ENCODE data around the gene GAS1. TPM values are rescaled to one million over a fixed set of nuclear protein-coding genes. Genes with fewer than 3 reads are reported as not detected.

GAS1 gene
- total RNA-seq, 1 experiment from 2014 or later = 0.07 TPM

DNA sequence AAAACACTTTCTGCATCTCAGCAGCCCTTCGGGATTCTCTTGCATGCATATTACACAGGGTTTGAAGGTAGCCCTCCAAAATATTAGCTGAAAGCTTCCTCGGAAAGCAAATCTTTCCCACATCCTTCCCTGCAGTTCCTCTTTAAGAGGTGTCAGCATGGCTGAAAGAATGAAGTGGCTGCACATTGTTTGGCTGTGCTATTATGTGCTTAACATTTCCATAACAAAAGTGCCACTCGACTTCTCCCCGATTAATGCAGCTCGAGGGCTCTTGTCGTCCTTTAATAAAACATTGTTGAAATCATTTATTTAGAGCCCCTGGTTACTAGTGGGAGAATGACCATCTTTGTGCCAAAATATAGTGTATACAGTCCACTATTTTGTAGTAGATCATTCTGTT lies 6.5 kb downstream of the GAS1 start:
- no peaks in the 10 kb centered on the region for H3K4me1 ChIP-seq (ENCODE audit: control insufficient read depth in 1 of 2, insufficient read depth in 2 of 2, low read length in 2 of 2)
- POLR2A ChIA-PET = no interaction called here
- no peak overlapping the region for H2AFZ ChIP-seq (ENCODE audit: low read depth, low read length, poor library complexity, severe bottlenecking)
- intact Hi-C loops (cut with micrococcal nuclease) = no loop called here
- peaks cover 68% of the 10 kb centered on the region for H3K27me3 ChIP-seq (ENCODE audit: insufficient read depth, low read length)
- H4K20me1 ChIP-seq (ENCODE audit: insufficient read depth) = no peaks in the 10 kb centered on the region; the same call in 1 of the 2 replicates
- no peaks in the 10 kb centered on the region for H3K36me3 ChIP-seq (ENCODE audit: control insufficient read depth in 1 of 2, insufficient read depth in 2 of 2, low read length in 2 of 2)
- no peaks in the 10 kb centered on the region for H3K79me2 ChIP-seq (ENCODE audit: insufficient read depth, low read length)
- H3K9ac ChIP-seq (ENCODE audit: low read length) = no peak overlapping the region
- H3K4me2 ChIP-seq (ENCODE audit: low read length) = no peak overlapping the region
- CTCF ChIA-PET = no interaction called here
- ATAC-seq (no peak), DNase-seq (ENCODE audit: low read depth, low spot score) (no peak)
- no peak for TF ChIP-seq ZFX (IDR thresholded peaks at IDR 0.05)
- TF ChIP-seq, protein P1, sequence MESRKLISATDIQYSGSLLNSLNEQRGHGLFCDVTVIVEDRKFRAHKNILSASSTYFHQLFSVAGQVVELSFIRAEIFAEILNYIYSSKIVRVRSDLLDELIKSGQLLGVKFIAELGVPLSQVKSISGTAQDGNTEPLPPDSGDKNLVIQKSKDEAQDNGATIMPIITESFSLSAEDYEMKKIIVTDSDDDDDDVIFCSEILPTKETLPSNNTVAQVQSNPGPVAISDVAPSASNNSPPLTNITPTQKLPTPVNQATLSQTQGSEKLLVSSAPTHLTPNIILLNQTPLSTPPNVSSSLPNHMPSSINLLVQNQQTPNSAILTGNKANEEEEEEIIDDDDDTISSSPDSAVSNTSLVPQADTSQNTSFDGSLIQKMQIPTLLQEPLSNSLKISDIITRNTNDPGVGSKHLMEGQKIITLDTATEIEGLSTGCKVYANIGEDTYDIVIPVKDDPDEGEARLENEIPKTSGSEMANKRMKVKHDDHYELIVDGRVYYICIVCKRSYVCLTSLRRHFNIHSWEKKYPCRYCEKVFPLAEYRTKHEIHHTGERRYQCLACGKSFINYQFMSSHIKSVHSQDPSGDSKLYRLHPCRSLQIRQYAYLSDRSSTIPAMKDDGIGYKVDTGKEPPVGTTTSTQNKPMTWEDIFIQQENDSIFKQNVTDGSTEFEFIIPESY (IDR thresholded peaks at IDR 0.05; ENCODE audit: extremely low read depth, insufficient replicate concordance, low read length) = no peak
- TF ChIP-seq SP1 (IDR thresholded peaks at IDR 0.05; ENCODE audit: low read depth) = no peak
- no peak for TF ChIP-seq RAD21 (IDR thresholded peaks at IDR 0.05; ENCODE audit: low read depth)
- no peak for TF ChIP-seq POLR2AphosphoS5 (IDR thresholded peaks at IDR 0.05; ENCODE audit: low read depth, low read length)
- TF ChIP-seq EZH2 (IDR thresholded peaks at IDR 0.05) = no peak
- TF ChIP-seq, protein P2, sequence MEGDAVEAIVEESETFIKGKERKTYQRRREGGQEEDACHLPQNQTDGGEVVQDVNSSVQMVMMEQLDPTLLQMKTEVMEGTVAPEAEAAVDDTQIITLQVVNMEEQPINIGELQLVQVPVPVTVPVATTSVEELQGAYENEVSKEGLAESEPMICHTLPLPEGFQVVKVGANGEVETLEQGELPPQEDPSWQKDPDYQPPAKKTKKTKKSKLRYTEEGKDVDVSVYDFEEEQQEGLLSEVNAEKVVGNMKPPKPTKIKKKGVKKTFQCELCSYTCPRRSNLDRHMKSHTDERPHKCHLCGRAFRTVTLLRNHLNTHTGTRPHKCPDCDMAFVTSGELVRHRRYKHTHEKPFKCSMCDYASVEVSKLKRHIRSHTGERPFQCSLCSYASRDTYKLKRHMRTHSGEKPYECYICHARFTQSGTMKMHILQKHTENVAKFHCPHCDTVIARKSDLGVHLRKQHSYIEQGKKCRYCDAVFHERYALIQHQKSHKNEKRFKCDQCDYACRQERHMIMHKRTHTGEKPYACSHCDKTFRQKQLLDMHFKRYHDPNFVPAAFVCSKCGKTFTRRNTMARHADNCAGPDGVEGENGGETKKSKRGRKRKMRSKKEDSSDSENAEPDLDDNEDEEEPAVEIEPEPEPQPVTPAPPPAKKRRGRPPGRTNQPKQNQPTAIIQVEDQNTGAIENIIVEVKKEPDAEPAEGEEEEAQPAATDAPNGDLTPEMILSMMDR (IDR thresholded peaks at IDR 0.05 in 2 of 3, conservative IDR thresholded peaks at IDR 0.05 in 1 of 3; ENCODE audit: borderline replicate concordance in 1 of 3, insufficient read depth in 1 of 3, low read depth in 2 of 3, low read length in 2 of 3) = no peak
- no peak for TF ChIP-seq ELF1 (IDR thresholded peaks at IDR 0.05; ENCODE audit: borderline replicate concordance, low read depth)
- no peak for TF ChIP-seq EGR1 (IDR thresholded peaks at IDR 0.05; ENCODE audit: low read depth)
- no peak for TF ChIP-seq CEBPB (IDR thresholded peaks at IDR 0.05; ENCODE audit: low read depth)
- no peak for TF ChIP-seq CBX3 (IDR thresholded peaks at IDR 0.05; ENCODE audit: low read depth)
- TF ChIP-seq SIN3A (IDR thresholded peaks at IDR 0.05; ENCODE audit: low read depth) = no peak
- RAD21 ChIA-PET (ENCODE audit: low non-redundant PET in 1 of 2, low total read pairs in 2 of 2, uncharacterized antibody in 2 of 2, unreplicated experiment in 2 of 2) = no interaction called here
- H3K27ac ChIP-seq (ENCODE audit: low read depth, low read length) = no peak overlapping the region
- H3K9me2 ChIP-seq (ENCODE audit: insufficient read depth) = no peaks in the 10 kb centered on the region
- no peaks in the 10 kb centered on the region for H3K9me3 ChIP-seq (ENCODE audit: control insufficient read depth in 1 of 2, insufficient read depth in 1 of 2, low read depth in 1 of 2, low read length in 2 of 2)
- H3K4me3 ChIP-seq (replicated peaks in 1 of 2; ENCODE audit: low read depth in 1 of 2, low read length in 2 of 2) = no peak overlapping the region
- no TSS peak for BruUV-seq (replicated peaks)

Data from HCT116 (cell line).